Measurements from ENCODE around the gene CDH16.

CDH16 gene

DNA sequence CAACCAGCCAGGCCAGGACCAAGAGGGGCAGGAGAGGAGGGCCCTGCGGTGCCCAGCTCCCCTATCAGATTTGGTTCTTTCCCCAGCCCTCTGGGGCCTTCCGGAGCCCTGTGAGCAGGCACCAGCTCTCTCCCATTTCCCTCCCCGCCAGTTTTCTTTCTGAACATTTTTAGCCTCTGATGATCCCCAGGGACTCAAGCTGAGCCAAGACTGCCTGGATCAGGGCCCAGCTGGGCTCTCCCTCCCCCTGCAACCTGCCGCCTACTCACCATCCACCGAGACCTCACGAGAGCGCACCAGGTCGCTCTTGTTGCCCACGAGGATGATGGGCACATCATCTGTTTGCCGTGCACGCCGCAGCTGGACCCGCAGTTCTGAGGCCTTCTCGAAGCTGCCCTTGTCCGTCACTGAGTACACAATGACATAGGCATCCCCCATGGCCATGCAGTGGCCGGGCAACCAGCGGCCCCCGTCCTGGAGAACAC, 4.6 kb upstream of the CDH16 start:
- no peak overlapping the region for H3K4me2 ChIP-seq (ENCODE audit: low read depth, low read length, poor library complexity, severe bottlenecking)
- H3F3A ChIP-seq (ENCODE audit: low read depth) = no peaks in the 10 kb centered on the region
- no peaks in the 10 kb centered on the region for H3K36me3 ChIP-seq (ENCODE audit: insufficient read depth, low read length)
- H3K9ac ChIP-seq (ENCODE audit: low read depth, low read length, poor library complexity, severe bottlenecking) = no peak overlapping the region
- TF ChIP-seq EZH2phosphoT487 (IDR thresholded peaks at IDR 0.05; ENCODE audit: borderline replicate concordance) = no peak
- TF ChIP-seq, protein P1, sequence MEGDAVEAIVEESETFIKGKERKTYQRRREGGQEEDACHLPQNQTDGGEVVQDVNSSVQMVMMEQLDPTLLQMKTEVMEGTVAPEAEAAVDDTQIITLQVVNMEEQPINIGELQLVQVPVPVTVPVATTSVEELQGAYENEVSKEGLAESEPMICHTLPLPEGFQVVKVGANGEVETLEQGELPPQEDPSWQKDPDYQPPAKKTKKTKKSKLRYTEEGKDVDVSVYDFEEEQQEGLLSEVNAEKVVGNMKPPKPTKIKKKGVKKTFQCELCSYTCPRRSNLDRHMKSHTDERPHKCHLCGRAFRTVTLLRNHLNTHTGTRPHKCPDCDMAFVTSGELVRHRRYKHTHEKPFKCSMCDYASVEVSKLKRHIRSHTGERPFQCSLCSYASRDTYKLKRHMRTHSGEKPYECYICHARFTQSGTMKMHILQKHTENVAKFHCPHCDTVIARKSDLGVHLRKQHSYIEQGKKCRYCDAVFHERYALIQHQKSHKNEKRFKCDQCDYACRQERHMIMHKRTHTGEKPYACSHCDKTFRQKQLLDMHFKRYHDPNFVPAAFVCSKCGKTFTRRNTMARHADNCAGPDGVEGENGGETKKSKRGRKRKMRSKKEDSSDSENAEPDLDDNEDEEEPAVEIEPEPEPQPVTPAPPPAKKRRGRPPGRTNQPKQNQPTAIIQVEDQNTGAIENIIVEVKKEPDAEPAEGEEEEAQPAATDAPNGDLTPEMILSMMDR (conservative IDR thresholded peaks at IDR 0.05; ENCODE audit: low read length) = no peak
- H3K9me3 ChIP-seq (ENCODE audit: insufficient read depth, low read depth, low read length) = no peaks in the 10 kb centered on the region
- H3K4me3 ChIP-seq (ENCODE audit: low read length, poor library complexity, severe bottlenecking) = no peak overlapping the region
- no peak overlapping the region for H2AFZ ChIP-seq (ENCODE audit: low read length)
- H3K9me2 ChIP-seq (replicated peaks; ENCODE audit: low read depth, low read length) = no peaks in the 10 kb centered on the region
- no peaks in the 10 kb centered on the region for H4K20me1 ChIP-seq (ENCODE audit: insufficient read depth, low read length, poor library complexity, severe bottlenecking)
- no peaks in the 10 kb centered on the region for H3K4me1 ChIP-seq (ENCODE audit: insufficient read depth, low read length, poor library complexity, severe bottlenecking)
- no peaks in the 10 kb centered on the region for H3K27me3 ChIP-seq (ENCODE audit: insufficient read depth, low read length, poor library complexity, severe bottlenecking)
- no peaks in the 10 kb centered on the region for H3K79me2 ChIP-seq (ENCODE audit: insufficient read depth, low read length)

DNA sequence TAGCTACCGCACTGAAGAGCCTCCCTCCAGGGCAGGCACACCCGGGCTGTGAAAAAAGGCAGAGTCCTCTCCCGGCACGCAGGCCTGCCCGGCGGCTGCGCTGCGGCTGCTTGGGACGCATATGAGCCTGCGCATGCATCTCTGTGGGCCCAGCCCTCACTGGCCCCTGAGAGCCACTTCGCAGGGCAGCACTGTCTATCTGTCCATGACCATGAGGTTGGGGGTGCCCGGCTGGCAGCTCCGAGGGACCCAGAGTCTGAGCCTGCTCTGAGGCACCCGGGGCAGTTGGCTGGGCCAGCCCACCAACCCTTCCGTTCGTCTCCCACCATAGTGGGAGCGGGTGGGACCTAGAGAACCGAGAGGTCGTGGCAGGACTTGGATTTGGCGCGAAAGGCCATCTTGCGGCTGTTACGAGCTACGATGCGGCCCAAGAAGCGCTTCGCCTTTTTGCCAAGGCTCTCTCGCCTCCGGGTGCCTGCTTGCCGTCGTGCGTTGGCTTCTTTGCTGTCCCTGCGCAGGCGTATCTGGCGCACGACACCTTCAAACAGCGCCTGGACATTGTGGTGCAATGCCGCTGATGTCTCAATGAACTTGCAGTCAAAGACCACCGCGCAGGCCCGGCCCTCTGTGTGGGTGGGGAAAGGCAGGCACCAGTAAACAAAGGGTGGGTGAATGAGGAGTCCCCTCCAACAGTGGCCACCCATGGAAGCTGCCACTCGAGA, 3.2 kb upstream of the CDH16 start:
- Histone ChIP-seq H3K79me2 (ENCODE audit: insufficient read depth, low read length) (no peaks in the 10 kb centered on the region), H2AFZ (ENCODE audit: low read length) (no peak overlapping the region), H3K4me1 (ENCODE audit: insufficient read depth, low read length, poor library complexity, severe bottlenecking) (no peaks in the 10 kb centered on the region), H3K27me3 (ENCODE audit: insufficient read depth, low read length, poor library complexity, severe bottlenecking) (no peaks in the 10 kb centered on the region), H3K36me3 (ENCODE audit: insufficient read depth, low read length) (no peaks in the 10 kb centered on the region), H3K9me2 (replicated peaks; ENCODE audit: low read depth, low read length) (no peaks in the 10 kb centered on the region), H3K9me3 (ENCODE audit: insufficient read depth, low read depth, low read length) (no peaks in the 10 kb centered on the region), H3K4me3 (ENCODE audit: low read length, poor library complexity, severe bottlenecking) (no peak overlapping the region), H3K9ac (ENCODE audit: low read depth, low read length, poor library complexity, severe bottlenecking) (no peak overlapping the region), H4K20me1 (ENCODE audit: insufficient read depth, low read length, poor library complexity, severe bottlenecking) (no peaks in the 10 kb centered on the region), H3F3A (ENCODE audit: low read depth) (no peaks in the 10 kb centered on the region), H3K4me2 (ENCODE audit: low read depth, low read length, poor library complexity, severe bottlenecking) (no peak overlapping the region)
- TF ChIP-seq, protein P1 (conservative IDR thresholded peaks at IDR 0.05; ENCODE audit: low read length) = no peak
- TF ChIP-seq EZH2phosphoT487 (IDR thresholded peaks at IDR 0.05; ENCODE audit: borderline replicate concordance) = no peak

DNA sequence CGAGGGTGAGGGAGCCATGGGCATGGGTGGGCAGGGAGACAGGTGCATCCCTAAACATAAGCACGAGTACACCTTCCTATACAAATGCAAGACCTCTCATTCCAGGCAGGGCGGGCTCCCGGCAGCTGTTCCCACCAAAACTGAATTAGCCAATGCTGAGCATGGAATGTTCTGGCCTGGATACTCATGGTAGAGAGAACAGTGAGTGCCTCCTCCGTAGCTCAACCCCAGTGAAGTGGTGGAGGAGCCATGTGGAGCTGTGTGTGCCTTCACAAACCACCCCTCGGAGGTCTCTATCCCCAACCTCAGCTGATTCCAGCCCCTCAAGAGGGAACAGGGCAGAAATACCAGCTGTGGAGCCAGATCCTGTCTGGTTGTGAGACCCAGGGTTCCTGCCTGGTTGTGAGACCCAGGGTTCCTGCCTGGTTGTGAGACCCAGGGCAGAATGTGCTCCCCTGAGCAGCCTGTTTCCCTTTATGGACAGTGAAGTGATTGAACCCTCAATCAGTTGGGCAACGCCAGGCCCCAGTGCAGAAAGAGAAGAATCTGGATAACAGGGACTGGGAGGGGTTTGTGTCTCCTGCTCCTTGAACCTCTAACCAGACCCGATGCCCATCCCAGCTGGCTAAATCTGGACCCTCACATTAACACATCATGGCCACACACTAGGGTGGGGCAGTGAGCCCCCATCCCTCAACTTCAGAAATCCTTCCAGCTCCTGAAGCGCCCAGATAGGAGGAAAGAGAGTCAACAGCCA, 2.4 kb upstream of the CDH16 start:
- no peak overlapping the region for H3K9ac ChIP-seq (ENCODE audit: low read depth, low read length, poor library complexity, severe bottlenecking)
- TF ChIP-seq, protein P1 (conservative IDR thresholded peaks at IDR 0.05; ENCODE audit: low read length) = no peak
- no peaks in the 10 kb centered on the region for H3K9me2 ChIP-seq (replicated peaks; ENCODE audit: low read depth, low read length)
- H4K20me1 ChIP-seq (ENCODE audit: insufficient read depth, low read length, poor library complexity, severe bottlenecking) = no peaks in the 10 kb centered on the region
- no peaks in the 10 kb centered on the region for H3K79me2 ChIP-seq (ENCODE audit: insufficient read depth, low read length)
- no peak overlapping the region for H2AFZ ChIP-seq (ENCODE audit: low read length)
- H3K4me2 ChIP-seq (ENCODE audit: low read depth, low read length, poor library complexity, severe bottlenecking) = no peak overlapping the region
- H3K9me3 ChIP-seq (ENCODE audit: insufficient read depth, low read depth, low read length) = no peaks in the 10 kb centered on the region
- no peak overlapping the region for H3K4me3 ChIP-seq (ENCODE audit: low read length, poor library complexity, severe bottlenecking)
- H3K4me1 ChIP-seq (ENCODE audit: insufficient read depth, low read length, poor library complexity, severe bottlenecking) = no peaks in the 10 kb centered on the region
- no peaks in the 10 kb centered on the region for H3F3A ChIP-seq (ENCODE audit: low read depth)
- no peaks in the 10 kb centered on the region for H3K36me3 ChIP-seq (ENCODE audit: insufficient read depth, low read length)
- H3K27me3 ChIP-seq (ENCODE audit: insufficient read depth, low read length, poor library complexity, severe bottlenecking) = no peaks in the 10 kb centered on the region

Measured in Loucy (cell line).